ENCODE results near the gene MACROH2A2. TPM values are rescaled to one million over a fixed set of nuclear protein-coding genes. Genes with fewer than 3 reads are reported as not detected.

MACROH2A2 gene
- total RNA-seq, 1 experiment from 2014 or later = 11.3 TPM

DNA sequence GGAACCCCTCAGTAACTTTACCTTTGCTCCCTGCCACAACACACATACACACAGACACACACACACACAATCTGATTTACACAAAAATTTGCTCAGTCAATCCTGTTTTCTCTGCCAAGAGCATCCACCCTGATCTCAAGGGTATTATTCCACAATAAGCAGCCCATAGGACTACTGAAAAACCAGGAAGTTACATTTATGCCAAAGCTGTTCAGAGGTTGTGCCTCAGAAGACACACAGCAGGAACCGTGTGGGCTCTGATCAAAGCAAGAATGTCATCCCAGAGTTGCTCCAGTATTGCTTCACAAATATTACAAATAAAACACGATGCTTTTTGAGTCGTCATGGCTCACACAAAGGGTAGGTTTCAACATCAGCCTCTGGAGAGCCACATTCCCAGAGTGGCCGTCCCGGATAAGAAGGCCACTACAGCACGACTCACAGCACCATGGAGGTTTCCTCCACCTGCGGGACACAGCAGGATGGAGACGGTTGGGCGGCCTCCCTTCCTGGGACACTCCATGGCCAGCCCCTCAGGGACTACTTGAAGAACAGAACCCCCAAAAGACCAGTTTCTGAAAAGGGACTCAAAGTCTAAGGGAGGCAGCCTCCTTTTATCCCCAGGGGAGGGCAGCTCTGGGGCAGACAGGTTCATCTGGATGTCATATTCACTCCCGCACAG is 78.4 kb downstream of the MACROH2A2 start:
- WGBS (ENCODE audit: extremely low coverage, insufficient read length, low lambda C conversion rate) = no CpG with 5 or more reads among the region's 10 CpGs
- Histone ChIP-seq H3K18ac (ENCODE audit: insufficient read length, low read depth, low read length) (no peak overlapping the region), H4K20me1 (ENCODE audit: control insufficient read depth, insufficient read depth, insufficient read length) (no peaks in the 10 kb centered on the region), H3K27me3 (ENCODE audit: insufficient read depth, low read length) (no peaks in the 10 kb centered on the region; the same call in 1 of the 2 replicates), H3K4me2 (ENCODE audit: insufficient read depth, insufficient read length, low read length) (no peak overlapping the region), H3K23ac (ENCODE audit: insufficient read length, low read depth, low read length) (no peak overlapping the region), H3K23me2 (ENCODE audit: insufficient read length, low read depth, low read length, poor library complexity, severe bottlenecking) (peaks cover 13% of the 10 kb centered on the region), H3K79me2 (ENCODE audit: insufficient read depth, low read length) (no peaks in the 10 kb centered on the region), H2BK120ac (ENCODE audit: low read depth, low read length, poor library complexity, severe bottlenecking) (no peak overlapping the region), H4K5ac (ENCODE audit: insufficient read length, low read depth, low read length) (no peak overlapping the region), H2AK5ac (ENCODE audit: insufficient read length, low read length) (no peak overlapping the region), H3K27ac (ENCODE audit: insufficient read length, low read depth, low read length) (no peak overlapping the region), H3K9ac (ENCODE audit: extremely low read depth, insufficient read length, low read length) (no peak overlapping the region), H2AFZ (ENCODE audit: low read length) (no peak overlapping the region), H2BK20ac (ENCODE audit: low read depth, low read length, poor library complexity, severe bottlenecking) (no peak overlapping the region), H3K79me1 (ENCODE audit: insufficient read depth, low read depth, low read length, poor library complexity, severe bottlenecking) (no peaks in the 10 kb centered on the region), H2BK15ac (ENCODE audit: low read depth, low read length) (no peak overlapping the region), H3K4ac (ENCODE audit: low read depth, low read length) (no peak overlapping the region), H3K9me3 (ENCODE audit: control insufficient read depth, low read depth, low read length) (no peaks in the 10 kb centered on the region), H2BK12ac (ENCODE audit: insufficient read length, low read depth, low read length) (no peak overlapping the region), H3K56ac (ENCODE audit: insufficient read length, low read depth, low read length) (no peak overlapping the region), H3K14ac (ENCODE audit: insufficient read depth, low read length) (no peak overlapping the region), H3K4me1 (ENCODE audit: insufficient read depth, low read length) (no peaks in the 10 kb centered on the region), H4K91ac (ENCODE audit: insufficient read length, low read depth, low read length) (no peak overlapping the region), H4K8ac (replicated peaks; ENCODE audit: insufficient read length, low read depth, low read length) (no peak overlapping the region), H3T11ph (ENCODE audit: low read length) (no peak overlapping the region), H2BK5ac (ENCODE audit: insufficient read length, low read length) (no peak overlapping the region)
- H3K4me1 Mint-ChIP-seq = peaks cover 11 to 12% of the 10 kb centered on the region in 2 experiments
- TF ChIP-seq, protein P1, sequence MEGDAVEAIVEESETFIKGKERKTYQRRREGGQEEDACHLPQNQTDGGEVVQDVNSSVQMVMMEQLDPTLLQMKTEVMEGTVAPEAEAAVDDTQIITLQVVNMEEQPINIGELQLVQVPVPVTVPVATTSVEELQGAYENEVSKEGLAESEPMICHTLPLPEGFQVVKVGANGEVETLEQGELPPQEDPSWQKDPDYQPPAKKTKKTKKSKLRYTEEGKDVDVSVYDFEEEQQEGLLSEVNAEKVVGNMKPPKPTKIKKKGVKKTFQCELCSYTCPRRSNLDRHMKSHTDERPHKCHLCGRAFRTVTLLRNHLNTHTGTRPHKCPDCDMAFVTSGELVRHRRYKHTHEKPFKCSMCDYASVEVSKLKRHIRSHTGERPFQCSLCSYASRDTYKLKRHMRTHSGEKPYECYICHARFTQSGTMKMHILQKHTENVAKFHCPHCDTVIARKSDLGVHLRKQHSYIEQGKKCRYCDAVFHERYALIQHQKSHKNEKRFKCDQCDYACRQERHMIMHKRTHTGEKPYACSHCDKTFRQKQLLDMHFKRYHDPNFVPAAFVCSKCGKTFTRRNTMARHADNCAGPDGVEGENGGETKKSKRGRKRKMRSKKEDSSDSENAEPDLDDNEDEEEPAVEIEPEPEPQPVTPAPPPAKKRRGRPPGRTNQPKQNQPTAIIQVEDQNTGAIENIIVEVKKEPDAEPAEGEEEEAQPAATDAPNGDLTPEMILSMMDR (conservative IDR thresholded peaks at IDR 0.05) = no peak
- peaks cover 32% of the 10 kb centered on the region for H3K27me3 Mint-ChIP-seq (ENCODE audit: low read depth)
- no peak for DNase-seq
- no peak overlapping the region for H3K27ac Mint-ChIP-seq
- H3K36me3 Mint-ChIP-seq (ENCODE audit: insufficient read depth in 1 of 3, low read depth in 3 of 3) = no peaks in the 10 kb centered on the region
- no peak overlapping the region for H3K4me3 Mint-ChIP-seq
- H3K9me3 Mint-ChIP-seq = no peaks in the 10 kb centered on the region

Measured in H9 (cell line).